Osteocyte (in vitro differentiated cells): ENCODE results near the gene MAX. TPM values are rescaled to one million over a fixed set of nuclear protein-coding genes. Genes with fewer than 3 reads are reported as not detected.

ENCODE experiments used
- DNase-seq: peaks from one replicate; pipeline ENCODE4 v3.0.0; 2021; ENCODE audit warnings: mixed read lengths; ENCODE audit not compliant: unreplicated experiment; ENCODE audit errors: extremely low spot score
- H3K27ac Mint-ChIP-seq: one replicate; pipeline ENCODE4 v1.8.0; 2021; ENCODE audit warnings: mild to moderate bottlenecking, mixed read lengths; ENCODE audit not compliant: unreplicated experiment
- H3K27me3 Mint-ChIP-seq: one replicate; pipeline ENCODE4 v1.8.0; 2021; ENCODE audit warnings: mixed read lengths; ENCODE audit not compliant: unreplicated experiment
- H3K36me3 Mint-ChIP-seq: one replicate; pipeline ENCODE4 v1.8.0; 2021; ENCODE audit warnings: mixed read lengths; ENCODE audit not compliant: unreplicated experiment
- H3K4me1 Mint-ChIP-seq: one replicate; pipeline ENCODE4 v1.8.0; 2021; ENCODE audit warnings: mixed read lengths; ENCODE audit not compliant: unreplicated experiment
- H3K4me3 Mint-ChIP-seq: one replicate; pipeline ENCODE4 v1.8.0; 2021; ENCODE audit warnings: mild to moderate bottlenecking, moderate library complexity, mixed read lengths; ENCODE audit not compliant: unreplicated experiment
- H3K9me3 Mint-ChIP-seq: one replicate; pipeline ENCODE4 v1.8.0; 2021; ENCODE audit warnings: mixed read lengths; ENCODE audit not compliant: unreplicated experiment
- total RNA-seq: library from RNA; stranded (reverse); gene quantifications from 2 replicates; pipeline ENCODE4 v1.2.1, GENCODE V29; 2021
- TF ChIP-seq, protein P1 (sequence below): fragments of 200-600 bp; sonication (generic); IDR thresholded peaks from 2 replicates; pipeline ENCODE4 v1.5.0; 2021; ENCODE audit warnings: antibody characterized with exemption, mild to moderate bottlenecking, moderate library complexity

The MAX gene
- total RNA-seq, 1 donor from 2014 or later: 120 TPM

DNA sequence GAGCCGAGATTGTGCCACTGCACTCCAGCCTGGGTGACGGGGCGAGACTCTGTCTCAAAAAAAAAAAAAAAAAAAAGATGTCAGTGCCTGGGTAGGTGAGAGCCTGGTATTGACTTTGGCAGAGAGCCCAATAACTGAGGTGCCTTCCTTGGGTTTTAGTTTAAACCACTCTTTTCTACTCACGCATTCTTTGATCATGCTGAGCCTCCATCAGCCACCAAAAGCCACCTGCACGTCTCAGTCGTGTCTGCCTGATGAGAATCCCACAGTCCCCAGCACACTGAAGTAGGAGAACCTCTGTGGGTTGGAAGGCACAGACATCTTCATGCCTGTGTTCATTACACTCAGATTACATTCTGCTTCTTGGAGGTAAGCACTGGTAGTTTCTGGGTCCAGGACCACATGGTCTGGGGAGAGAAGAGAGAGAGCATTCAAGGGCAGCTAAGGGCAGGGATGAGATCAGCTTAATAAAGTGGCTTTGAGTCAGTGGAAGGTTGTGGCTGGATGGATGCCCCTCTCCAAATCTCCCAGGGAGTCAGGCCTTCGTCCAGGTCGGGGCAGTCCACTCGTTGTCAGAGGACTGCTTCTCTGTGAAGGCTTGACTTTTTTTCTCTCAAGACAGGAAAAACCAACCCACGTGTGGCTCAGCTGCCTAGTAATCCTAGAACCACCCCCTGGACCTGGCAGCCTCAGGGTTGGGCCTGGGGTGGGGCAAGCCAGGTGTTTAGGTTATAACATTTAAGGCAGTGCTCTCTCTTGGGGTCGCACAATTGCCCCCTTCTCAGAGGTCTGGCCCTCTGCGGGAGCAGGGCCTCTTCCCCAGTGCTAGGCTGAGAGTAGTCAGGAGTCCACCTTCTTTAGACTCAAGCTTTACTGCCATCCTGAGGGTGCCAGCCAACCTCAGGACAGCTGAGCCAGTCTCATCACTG, 32.6 kb upstream of the MAX start:
- no peaks in the 10 kb centered on the region for H3K9me3 Mint-ChIP-seq
- no peak overlapping the region for H3K27ac Mint-ChIP-seq
- no peaks in the 10 kb centered on the region for H3K36me3 Mint-ChIP-seq
- DNase-seq: no peak
- no peak overlapping the region for H3K4me3 Mint-ChIP-seq
- peaks cover 4% of the 10 kb centered on the region for H3K4me1 Mint-ChIP-seq
- no peaks in the 10 kb centered on the region for H3K27me3 Mint-ChIP-seq
- TF ChIP-seq, protein P1, sequence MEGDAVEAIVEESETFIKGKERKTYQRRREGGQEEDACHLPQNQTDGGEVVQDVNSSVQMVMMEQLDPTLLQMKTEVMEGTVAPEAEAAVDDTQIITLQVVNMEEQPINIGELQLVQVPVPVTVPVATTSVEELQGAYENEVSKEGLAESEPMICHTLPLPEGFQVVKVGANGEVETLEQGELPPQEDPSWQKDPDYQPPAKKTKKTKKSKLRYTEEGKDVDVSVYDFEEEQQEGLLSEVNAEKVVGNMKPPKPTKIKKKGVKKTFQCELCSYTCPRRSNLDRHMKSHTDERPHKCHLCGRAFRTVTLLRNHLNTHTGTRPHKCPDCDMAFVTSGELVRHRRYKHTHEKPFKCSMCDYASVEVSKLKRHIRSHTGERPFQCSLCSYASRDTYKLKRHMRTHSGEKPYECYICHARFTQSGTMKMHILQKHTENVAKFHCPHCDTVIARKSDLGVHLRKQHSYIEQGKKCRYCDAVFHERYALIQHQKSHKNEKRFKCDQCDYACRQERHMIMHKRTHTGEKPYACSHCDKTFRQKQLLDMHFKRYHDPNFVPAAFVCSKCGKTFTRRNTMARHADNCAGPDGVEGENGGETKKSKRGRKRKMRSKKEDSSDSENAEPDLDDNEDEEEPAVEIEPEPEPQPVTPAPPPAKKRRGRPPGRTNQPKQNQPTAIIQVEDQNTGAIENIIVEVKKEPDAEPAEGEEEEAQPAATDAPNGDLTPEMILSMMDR: no peak

DNA sequence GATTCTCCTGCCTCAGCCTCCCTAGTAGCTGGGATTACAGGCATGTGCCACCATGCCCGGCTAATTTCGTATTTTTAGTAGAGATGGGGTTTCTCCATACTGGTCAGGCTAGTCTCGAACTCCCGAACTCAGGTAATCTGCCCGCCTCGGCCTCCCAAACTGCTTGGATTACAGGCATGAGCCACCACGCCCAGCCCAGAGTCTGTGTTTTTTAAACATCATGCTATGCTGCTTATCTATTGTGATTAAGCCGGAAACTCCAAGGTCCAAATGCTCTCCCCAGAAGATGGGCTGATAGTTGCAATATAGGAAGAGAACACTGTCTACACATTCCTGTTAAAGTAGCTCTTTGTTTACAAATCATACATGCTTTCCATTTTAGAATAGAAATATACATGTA, 30.5 kb upstream of the MAX start:
- no peak for DNase-seq
- no peaks in the 10 kb centered on the region for H3K36me3 Mint-ChIP-seq
- no peak overlapping the region for H3K4me3 Mint-ChIP-seq
- H3K27me3 Mint-ChIP-seq: peaks cover 3% of the 10 kb centered on the region
- H3K27ac Mint-ChIP-seq: no peak overlapping the region
- H3K9me3 Mint-ChIP-seq: no peaks in the 10 kb centered on the region
- peaks cover 4% of the 10 kb centered on the region for H3K4me1 Mint-ChIP-seq
- TF ChIP-seq, protein P1: no peak

DNA sequence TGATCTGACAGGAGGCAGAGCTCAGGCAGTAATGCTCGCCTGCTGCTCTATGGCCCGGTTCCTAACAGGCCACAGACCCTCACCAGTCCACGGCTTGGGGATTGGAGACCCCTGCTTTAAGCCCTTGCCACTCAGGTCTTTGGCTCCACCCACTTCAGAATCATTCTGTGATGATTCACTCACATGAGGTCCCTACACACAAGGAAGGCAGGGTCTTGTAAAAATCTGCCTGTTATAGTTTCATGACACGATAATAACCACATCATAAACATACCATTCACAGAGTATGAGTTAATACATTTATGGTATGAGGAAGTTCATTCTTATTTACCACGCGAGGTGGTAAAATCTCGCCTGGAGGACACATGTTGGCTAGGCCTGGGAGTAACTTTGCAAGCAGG, 29.0 kb upstream of the MAX start:
- H3K9me3 Mint-ChIP-seq: no peaks in the 10 kb centered on the region
- H3K4me1 Mint-ChIP-seq: peaks cover 4% of the 10 kb centered on the region
- TF ChIP-seq, protein P1: no peak
- no peaks in the 10 kb centered on the region for H3K36me3 Mint-ChIP-seq
- no peak for DNase-seq
- no peak overlapping the region for H3K27ac Mint-ChIP-seq
- no peak overlapping the region for H3K4me3 Mint-ChIP-seq
- H3K27me3 Mint-ChIP-seq: peaks cover 13% of the 10 kb centered on the region

DNA sequence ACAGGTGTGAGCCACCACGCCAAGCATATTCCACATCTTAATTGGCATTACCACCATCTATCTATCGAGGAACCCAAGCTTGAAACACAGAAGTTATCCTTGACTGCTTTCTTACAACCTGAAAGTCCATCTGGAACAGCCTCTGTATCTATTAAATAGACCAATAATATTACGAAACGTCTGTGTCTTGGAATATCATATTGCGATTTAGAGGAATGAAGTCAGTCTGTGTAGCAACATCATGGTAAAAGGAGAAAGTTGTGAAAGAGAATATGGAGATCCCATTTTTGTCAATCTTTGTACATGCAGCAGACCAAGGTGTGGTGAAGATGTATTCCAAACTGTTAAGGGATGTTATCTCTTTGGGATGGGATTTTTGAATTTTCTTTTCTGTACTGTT, 25.8 kb upstream of the MAX start:
- peaks cover 4% of the 10 kb centered on the region for H3K4me1 Mint-ChIP-seq
- no peaks in the 10 kb centered on the region for H3K9me3 Mint-ChIP-seq
- peaks cover 21% of the 10 kb centered on the region for H3K27me3 Mint-ChIP-seq
- DNase-seq: no peak
- no peaks in the 10 kb centered on the region for H3K36me3 Mint-ChIP-seq
- H3K27ac Mint-ChIP-seq: no peak overlapping the region
- TF ChIP-seq, protein P1: no peak
- H3K4me3 Mint-ChIP-seq: no peak overlapping the region
